ENCODE data around the gene GNMT.
"Not testable (repeated sequence)": the region's sequence is repeated elsewhere in the genome, so short reads cannot be mapped to it uniquely, and the experiment has no call there.

The GNMT gene

DNA sequence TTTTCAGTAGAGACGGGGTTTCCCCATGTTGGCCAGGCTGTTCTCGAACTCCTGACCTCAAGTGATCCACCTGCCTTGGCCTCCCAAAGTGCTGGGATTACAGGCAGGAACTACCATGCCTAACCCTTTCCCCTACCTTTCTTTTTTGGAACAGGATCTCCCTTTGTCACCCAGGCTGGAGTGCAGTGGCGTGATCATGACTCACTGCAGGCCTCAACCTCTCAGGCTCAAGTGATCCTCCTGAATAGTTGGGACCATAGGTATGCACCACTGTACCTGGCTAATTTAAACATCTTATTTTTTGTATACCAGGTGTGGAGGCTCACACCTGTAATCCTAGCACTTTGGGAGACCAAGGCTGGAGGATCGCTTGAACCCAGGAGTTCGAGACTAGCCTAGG, 19.2 kb upstream of the GNMT start:
- DNase-seq (ENCODE audit: low spot score): not testable (repeated sequence)

DNA sequence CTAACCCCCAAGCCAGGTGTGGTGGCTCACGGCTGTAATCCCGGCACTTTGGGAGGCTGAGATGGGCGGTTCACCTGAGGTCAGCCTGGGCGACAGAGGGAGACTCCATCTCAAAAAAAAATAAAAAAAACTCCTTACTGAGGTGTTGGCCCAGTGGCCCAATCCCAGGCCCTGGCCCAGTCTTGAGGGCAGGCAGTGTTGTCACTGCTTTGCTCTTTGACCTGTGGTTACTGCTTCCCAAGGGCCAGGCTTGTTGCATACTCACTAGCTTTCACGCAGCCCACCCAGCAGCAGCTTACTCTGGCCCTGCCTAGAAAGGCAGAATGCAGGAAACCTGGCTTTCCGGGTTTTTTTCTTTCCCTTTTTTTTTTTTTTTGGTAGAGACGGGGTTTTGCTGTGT, 18.1 kb upstream of the GNMT start:
- no peak for DNase-seq (ENCODE audit: low spot score)

DNA sequence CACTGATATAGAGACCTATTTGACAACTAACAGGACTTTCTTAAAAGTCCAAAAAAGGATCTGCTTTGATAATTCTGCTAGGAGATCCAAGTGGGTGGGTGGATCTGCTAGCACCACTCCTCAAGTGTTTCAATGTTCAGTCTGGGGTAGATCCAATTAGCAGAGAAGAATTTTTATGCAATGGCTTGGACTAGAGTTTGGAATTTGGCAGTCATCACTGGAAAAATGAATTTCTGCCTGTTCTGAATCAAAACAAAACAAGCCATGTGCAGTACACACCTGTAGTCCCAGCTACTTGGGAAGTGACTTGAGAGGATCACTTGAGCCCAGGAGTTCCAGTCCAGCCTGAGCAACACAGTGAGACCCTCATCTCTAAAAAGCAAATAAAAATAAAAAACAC, 12.6 kb upstream of the GNMT start:
- no peak for DNase-seq (ENCODE audit: low spot score)

DNA sequence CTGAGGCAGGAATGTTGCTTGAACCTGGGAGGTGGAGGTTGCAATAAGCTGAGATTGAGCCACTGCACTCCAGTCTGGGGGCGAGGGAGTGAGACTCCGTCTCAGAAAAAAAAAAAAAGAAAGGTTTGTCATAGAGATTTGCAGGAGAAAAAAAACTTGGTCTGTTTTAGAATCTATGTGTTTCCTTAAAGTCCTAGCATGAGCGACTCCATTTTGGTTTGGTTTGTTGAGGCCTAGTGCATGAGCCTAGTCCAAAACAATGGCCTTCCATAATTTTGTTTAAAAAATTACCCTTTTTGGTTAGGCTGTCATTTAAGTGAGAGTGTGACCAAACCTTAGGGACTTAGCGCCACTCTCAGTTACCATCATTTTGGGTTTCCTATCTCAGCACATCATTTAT, 8.2 kb upstream of the GNMT start:
- DNase-seq (ENCODE audit: low spot score): no peak

DNA sequence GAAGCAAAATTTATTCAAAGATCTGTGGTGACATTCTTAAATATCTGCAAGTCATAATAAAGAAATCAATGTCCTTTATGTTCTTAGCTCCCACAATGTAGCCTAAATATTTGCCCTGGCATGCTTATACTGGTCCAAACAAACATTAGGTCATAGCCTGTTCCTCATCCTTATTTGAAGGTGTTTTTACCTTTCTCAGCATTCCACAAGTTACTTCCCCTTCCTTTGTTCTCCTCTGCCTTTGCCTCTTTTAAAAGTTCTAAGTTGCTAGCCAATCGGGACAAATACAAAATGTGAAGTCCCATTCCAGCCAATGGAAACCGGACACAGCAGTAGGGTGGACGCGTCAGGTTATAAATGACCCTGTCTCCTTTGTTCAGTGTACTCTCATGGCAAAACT, 6.1 kb upstream of the GNMT start:
- DNase-seq (ENCODE audit: low spot score): not testable (repeated sequence)

DNA sequence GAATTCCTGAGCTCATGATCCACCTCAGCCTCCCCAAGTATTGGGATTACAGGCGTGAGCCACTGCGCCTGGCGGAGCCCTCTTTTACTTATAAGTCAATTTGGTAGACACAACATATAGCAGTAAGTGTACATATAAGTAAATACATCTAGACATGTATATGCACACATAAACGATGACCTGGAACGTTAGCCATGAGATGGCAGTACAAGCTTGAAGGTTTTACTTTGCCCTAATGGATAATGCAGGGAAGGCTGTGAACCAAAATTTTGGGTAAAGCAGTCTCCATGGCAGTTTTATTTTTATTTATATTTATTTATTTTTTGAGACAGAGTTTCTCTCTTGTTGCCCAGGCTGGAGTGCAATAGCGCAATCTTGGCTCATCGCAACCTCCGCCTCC, 2.4 kb upstream of the GNMT start:
- DNase-seq (ENCODE audit: low spot score): no peak

DNA sequence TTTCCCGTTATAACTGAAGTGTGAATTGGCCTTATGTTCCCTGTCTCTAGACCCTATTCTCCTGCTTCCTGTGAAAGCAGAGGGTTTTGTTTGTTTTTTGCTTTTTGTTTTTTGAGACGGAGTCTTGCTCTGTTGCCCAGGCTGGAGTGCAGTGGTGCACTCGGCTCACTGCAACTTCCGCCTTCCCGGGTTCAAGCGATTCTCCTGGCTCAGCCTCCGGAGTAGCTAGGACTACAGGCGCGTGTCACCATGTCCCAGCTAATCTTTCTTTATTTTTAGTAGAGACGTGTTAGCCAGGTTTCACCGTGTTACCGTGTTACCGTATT, 674 bp upstream of the GNMT start:
- no peak for DNase-seq (ENCODE audit: low spot score)

DNA sequence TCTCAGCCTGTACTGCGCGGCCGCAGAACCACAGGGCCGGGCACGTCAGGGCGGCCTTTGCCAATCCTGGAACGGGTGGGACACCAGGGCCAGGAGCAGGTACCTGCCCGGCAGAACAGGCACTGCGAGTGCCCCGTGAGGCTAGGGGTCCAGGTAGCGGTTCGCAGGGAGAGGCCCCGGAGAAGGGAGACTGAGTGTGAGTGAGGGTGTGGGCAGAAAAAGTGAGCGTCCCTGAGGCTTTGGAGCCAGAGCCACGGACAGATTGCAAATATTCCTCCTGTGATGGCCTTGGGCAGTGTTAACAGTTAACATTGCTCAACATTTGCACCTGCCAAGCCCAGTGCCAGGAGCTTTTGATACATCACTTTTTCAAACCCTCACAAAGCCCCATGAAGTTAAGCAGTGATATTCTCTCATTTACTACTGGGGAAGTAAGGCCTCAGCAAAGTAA, 491 bp downstream of the GNMT start:
- DNase-seq (ENCODE audit: low spot score): no peak

DNA sequence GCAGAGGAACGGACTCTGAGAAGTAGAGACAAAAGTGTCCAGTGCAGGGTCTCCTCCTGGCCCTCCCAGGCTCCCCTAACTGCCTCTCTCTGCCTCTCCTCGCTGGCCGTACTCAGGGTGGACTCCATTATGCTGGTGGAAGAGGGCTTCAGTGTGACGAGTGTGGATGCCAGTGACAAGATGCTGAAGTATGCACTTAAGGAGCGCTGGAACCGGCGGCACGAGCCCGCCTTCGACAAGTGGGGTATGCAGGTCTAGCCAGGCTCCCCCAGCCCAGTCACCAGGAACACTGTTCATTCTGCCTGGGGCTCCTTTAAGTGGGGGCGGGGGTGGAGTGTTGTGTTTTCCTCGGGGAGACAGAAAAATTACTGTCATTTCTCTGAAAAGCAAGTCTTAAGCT, 1.5 kb downstream of the GNMT start:
- DNase-seq (ENCODE audit: low spot score): no peak

DNA sequence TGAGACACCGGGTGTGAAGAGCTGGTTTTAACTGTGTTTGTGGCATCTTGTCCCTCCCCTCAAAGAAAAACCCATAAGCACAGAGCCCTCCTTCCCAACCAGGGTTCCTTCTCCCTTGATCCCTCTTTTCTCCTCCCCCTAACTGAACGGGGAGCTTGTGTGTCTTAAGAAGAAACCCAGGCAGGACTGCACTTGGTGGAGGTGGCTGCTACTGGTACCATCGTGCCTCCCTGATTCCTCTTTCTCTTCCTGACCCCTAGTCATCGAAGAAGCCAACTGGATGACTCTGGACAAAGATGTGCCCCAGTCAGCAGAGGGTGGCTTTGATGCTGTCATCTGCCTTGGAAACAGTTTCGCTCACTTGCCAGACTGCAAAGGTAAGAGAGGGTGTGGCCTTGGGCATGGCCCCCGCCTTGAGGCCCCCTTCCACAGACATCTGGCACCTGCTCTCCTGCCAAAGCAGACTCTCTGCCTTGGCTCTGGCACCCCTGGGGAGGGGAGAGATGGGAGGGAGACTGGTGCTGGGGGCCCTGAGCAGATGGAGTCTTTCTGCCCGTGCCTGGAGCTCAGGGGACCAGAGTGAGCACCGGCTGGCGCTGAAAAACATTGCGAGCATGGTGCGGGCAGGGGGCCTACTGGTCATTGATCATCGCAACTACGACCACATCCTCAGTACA, 2.1 kb downstream of the GNMT start:
- DNase-seq (ENCODE audit: low spot score): no peak

DNA sequence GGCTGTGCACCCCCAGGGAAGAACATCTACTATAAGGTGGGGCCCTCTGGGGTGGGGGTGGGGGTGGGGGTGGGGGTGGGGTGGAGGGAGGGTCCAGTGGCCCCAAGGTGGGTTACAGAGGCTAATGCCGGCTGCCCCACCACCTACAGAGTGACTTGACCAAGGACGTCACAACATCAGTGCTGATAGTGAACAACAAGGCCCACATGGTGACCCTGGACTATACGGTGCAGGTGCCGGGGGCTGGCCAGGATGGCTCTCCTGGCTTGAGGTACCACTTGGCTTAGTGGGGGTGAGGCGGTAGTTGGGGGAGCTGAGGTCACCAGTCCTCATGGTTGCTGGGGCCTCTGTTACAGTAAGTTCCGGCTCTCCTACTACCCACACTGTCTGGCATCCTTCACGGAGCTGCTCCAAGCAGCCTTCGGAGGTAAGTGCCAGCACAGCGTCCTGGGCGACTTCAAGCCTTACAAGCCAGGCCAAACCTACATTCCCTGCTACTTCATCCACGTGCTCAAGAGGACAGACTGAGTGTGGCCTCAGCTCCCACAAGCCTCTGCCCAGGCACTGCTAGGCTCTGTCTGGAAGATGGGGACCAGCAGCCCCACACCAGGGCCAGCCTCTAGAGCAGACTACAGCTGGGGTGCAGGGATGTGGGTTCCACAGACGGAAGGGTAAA, 2.8 kb downstream of the GNMT start:
- DNase-seq (ENCODE audit: low spot score): no peak

DNA sequence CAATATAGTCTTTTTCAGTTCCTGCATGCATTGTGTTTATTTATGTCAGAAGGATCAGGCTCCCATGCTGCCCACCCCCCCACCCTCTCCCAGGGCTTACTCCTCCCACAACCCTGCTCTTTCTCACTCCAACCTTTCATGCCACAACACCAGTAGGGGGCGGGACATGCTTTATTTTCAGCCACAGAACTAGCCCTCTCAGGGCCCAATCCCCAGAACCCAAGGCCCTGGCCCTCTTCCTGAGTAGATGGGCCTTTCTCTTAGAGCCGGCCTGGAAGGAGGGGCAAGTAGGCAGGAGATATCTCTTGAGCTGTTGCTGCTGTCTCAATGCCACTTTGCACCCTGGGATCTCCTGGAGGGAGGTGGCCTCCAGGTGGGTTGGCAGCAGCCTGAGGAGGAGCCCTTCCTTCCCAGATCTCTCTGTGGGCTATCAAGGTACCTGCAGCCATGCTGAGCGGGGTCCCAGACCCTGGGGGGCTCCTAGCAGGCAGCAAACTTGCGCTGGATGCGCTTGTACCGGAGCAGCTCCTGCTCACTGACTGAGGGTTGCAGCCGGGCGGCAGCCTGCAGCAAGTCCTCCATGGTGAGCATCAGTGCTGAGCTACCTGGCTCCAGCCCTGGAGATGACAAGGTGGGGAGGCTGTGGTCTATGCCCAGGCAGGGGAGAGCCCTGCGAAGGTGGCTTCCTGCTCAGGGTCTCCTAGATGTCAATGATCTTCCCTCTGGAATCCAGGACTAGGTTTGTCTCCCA, 3.5 kb downstream of the GNMT start:
- DNase-seq (ENCODE audit: low spot score): peak; percentile 47

DNA sequence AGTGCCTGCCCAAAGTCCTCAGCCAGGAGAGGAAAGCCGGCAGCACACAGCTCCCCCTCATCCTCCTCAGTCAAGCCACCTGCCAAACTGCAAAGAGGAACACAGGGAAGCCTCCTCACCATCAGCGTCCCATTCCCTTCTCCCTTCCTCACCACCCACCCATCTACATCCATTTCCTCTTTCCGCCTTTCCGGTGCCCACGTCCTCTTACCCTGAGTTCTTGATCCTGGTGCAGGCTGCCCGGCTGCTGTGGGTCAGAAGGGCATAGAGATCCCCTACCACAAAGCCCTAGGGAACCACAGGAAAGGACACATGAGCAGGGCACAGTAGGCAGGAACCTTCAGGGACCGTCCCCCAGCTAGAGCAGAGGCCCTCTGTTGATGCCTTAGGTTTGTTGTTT, 6.0 kb downstream of the GNMT start:
- DNase-seq (ENCODE audit: low spot score): no peak

DNA sequence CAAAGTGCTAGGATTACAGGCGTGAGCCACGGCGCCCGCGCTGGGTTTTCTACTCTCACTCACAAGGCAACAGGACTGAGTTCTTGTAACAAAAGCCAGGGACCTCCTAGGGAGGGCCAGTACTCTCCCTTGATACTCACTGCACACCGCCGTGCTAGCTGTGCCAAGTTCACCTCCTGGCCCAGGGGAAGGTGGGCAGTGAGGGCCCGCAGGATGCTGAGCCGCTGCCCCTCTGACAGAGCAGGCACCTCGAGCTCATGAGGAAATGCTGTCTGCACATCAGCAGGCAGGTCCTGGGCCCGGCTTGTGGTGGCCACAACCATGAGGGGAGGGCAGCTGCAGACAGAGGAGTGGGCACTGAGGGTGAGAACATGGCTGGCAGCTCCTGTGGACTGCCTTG, 6.7 kb downstream of the GNMT start:
- no peak for DNase-seq (ENCODE audit: low spot score)

DNA sequence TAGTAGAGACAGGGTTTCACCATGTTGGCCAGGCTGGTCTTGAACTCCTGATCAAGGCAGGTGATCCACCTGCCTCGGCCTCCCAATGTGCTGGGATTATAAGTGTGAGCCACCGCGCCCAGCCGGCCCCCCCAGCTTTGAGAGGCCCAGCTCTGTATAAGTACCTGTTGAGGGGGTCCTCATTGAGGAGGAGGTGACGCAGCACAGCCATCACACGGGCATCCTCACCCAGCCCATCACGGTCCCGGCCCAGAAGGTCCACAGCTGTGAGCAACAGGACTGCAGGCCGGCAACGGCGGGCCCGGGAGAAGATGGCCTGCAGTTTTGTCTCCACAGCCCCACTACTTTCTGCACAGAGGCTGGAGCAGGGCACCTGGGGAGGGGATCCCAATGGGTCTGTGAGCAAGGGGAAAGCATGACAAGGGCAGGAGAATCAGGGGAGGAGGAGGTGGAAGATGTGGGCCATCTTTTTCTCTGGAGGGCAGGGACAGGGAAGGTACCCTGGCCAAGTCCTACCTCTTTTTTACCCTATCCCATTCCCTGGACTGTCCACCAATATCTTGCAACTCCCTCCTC, 7.7 kb downstream of the GNMT start:
- DNase-seq (ENCODE audit: low spot score): no peak

DNA sequence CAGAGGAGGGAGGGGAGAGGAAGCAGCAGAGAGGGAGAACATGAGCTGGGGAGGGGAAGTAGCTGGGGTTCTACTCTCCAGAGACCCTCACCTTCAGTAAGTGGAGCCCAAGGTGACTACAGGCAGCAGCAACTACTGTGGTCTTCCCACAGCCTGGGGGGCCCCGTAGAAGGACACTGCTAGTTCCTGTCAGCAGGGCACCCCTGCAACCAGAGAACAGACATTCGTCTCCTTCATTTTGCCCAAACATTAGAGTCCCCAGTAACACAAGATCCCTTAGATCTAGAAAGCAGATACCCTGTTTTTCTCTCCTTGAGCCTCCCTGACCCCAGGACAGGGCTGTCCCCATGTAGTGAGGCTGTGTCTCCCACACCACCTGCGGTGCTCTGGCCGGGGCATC, 8.2 kb downstream of the GNMT start:
- no peak for DNase-seq (ENCODE audit: low spot score)

DNA sequence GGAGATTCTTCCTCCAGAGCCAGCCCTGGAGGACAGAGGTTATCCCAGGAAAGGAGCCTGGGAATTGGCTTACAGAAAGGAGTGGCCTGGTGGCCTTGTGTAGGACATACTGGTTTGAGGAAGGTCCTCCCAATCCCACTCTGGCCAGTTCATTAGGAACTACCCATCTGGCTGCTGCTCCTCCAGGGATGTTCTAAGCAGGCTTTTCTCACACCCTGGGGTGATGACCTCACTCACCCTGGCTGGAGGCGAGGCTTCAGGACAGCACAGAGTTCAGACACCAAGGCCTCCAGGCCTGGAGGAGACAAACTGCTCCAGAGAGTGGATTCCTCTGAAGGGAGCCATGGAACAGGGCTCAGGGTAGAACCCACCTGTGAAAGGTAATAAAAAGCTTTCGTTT, 8.9 kb downstream of the GNMT start:
- no peak for DNase-seq (ENCODE audit: low spot score)

DNA sequence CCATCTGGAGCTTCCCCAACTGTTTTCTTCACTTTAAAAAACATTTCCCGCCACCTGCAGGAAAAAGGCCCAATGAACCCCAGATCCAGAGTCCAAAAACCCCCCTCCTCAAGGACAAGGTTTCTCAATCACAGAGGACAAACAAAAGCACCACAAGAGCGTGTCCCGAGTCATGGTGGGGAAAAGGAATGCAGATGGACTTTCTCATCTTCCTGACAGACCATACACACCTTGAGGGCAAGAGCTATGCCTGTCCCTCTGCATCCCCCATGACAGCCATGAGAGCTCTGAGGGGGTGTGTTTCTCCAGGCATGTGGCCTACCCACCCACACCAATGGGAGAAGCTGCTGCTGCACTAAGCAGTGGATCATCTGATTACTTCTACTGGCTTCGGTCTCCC, 9.4 kb downstream of the GNMT start:
- no peak for DNase-seq (ENCODE audit: low spot score)

DNA sequence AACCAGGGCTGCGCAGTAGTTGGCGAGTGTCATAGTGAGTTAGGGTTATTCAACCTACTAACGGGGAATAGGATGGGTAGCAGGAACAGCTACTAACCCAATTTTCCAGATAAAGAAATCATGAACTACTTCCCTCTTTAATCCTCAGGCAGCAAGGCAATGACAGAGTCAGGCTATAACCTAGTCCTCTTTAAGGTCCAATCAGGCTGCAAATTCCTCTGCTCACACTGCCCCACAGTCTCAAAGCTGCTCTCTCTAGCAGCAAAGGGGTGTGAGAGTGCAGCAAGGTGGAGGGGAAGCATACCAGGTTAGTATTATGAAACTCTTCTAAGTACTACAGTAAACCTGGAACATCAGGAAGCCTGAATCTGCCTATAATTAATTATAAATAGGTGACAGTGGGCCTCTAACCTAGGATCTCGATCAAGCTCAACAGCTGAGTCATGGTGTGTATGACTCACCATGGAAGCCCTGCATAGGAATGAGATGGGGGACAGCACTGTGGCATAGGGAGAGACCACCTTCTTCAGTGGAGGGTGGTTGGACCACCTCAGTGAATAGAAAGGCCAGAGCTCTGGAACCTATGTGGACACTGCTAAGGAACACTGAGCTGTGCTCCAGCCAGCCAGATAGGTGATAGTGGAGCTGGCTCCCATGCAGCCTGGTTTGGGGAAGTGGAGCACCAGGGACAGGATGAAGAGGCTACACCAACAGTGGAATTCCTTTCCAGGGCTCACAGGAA, 10.5 kb downstream of the GNMT start:
- no peak for DNase-seq (ENCODE audit: low spot score)

DNA sequence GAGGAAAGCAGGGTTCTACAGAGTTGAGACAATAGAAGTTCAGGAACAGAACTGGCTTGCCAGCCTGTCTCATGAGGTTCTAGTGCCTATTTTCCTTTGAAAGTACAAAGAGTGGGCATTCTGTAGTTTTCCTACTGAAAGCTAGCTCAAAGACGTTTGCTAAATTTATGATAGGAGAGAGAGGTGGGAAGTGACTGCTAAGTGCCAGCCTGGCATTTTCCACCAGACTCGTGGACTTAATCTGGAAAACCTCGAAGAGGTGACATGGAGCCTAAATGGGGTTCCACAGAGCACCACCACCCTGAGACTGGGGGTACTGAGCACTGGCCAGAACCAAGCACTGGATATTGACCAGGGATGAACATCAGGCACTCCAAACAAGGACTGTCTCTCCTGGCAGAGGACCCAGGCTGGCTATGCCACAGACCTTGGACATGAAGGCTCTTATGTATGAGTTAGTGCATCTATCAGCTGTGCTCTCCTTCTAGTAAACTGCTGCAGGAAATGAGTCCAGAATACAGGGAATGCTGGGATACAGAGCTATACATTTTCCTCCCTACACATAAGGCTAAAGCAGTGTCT, 11.3 kb downstream of the GNMT start:
- DNase-seq (ENCODE audit: low spot score): no peak

DNA sequence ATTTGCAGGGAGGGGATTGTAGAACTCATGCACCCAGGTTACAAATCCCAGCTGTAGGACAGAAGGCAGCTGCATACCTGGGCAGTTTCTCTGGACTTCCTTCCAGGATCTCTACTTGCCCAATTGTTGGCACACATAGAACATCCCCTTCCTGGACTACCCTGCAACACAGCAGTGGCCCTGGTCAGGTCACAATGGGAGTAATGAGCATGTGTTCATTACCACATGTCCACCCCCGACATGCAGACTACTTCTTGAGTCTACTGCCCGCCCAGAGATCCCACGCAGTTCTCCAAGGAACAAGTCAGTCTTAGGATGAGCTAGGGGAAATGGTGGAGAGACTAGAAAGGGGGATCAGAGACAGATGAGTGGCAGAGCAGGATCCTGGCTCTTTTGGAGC, 13.4 kb downstream of the GNMT start:
- no peak for DNase-seq (ENCODE audit: low spot score)

DNA sequence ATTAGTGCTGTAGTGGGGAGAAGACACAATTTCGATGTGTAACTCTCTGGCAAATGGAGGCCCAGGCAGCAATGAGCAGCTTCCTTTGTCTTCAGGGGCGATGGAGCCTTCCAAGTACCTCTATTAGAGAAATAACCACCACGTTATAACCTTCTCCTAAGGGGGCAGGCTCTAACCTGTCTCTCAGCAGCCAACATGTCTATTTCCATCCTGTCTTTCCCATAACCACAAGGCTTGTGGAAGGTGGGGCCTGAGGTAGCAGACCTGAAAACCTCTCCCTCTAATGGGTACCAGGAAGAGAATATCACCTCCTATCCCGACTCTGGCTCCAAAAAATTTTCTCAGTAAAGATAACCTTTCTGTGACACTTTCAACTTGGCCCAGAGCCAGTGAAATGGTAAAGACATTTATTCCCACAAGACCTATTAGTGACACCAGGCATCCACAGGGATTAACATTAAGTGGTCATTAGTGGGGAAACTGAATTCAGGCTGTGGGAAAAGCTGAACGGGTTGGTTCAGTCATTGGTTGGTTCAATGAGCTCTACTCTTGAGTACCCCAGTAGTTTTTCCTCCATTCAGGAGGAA, 14.5 kb downstream of the GNMT start:
- DNase-seq (ENCODE audit: low spot score): no peak

Measured in HuH-7.5 (cell line).